VCaP (cell line): ENCODE results near the gene PPP2R2C.
A peak's percentile ranks its signal among the peaks of the same experiment; 100 is the strongest.

Experiments used
- H3K27ac ChIP-seq: fragments of 450-650 bp; 2 replicates; pipeline ENCODE4 v1.5.1; 2017
- TF ChIP-seq, protein P1 (sequence below): fragments of 450-650 bp; conservative IDR thresholded peaks from 2 replicates; pipeline ENCODE4 v1.5.1; 2017; ENCODE audit warnings: mild to moderate bottlenecking, moderate library complexity

The PPP2R2C gene

DNA sequence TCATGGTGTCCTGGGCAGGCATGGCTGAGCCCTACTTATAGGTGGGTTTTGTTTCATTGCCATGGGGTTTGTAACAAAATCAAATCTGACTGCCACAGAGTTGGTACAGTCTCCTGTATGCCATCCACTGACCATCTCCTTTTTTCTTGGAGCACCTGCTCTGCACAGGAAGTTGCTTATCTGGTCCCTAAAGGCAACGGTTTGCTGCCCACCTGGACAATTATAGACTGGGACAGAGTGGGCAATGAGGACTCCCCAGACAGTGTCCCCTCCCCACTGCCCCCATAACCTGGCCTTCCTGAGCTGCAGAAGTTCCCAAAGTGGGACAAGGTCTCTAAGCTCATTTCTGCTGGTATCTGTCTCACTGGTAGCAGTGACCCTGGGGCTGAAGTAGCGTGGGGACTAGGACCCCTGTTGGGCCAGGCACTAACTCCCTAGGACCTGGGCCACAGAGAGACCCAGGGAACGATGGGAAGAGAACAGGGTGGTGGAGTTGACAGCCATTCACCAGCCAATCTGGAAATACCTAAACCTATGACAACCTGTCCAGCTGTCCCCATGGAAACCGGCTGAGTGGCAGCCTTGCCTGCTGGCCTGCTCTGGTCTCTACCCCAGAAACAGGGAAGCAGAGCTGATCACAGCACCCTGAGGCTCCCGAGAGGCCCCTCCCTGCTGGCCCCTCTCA is 138.1 kb downstream of the PPP2R2C start:
- H3K27ac ChIP-seq = no peak overlapping the region
- TF ChIP-seq, protein P1, sequence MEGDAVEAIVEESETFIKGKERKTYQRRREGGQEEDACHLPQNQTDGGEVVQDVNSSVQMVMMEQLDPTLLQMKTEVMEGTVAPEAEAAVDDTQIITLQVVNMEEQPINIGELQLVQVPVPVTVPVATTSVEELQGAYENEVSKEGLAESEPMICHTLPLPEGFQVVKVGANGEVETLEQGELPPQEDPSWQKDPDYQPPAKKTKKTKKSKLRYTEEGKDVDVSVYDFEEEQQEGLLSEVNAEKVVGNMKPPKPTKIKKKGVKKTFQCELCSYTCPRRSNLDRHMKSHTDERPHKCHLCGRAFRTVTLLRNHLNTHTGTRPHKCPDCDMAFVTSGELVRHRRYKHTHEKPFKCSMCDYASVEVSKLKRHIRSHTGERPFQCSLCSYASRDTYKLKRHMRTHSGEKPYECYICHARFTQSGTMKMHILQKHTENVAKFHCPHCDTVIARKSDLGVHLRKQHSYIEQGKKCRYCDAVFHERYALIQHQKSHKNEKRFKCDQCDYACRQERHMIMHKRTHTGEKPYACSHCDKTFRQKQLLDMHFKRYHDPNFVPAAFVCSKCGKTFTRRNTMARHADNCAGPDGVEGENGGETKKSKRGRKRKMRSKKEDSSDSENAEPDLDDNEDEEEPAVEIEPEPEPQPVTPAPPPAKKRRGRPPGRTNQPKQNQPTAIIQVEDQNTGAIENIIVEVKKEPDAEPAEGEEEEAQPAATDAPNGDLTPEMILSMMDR = no peak; the same call in 1 of the 2 replicates

DNA sequence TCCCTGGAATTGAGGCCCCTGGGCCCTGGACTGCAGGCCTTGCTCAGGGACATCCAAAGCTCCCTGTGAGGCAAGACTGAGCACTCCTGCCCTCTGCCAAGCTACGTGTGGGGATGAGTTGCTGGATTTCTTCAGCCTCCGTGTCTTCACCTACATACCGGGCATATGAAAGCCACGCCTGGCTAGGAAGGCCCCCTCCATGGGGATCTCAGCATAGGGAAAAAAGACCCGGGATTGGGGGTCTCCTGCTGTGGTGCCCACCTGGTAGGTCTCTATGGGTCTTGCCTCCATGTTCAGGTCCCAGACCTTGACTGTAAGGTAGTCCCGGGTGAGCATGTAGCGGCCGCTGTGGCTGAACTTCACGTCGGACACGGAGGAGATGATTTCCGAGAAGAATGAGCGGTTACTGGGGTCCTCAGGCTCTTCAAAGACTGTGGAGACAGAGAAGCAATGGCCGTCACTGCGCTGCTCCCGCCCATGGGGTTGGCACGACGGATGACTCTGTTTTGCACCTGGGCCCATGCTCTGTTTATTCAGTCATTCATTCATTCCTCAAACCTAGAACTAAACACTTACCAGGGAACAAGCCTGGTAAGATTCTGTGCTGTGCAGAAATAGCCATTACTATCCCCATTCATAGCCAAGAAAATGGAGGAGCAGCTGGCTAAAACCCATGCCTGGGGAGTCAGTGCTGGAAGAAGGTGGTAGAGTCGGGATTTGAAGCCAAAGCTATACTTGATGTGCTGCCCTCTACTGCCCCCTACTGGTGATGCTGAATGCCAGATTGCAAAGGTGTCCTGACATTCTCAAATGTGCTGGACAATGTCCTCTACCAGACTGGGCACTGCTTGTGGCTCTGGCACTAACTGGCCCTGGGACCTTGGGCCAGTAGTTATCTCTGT is 138.9 kb downstream of the PPP2R2C start:
- no peak overlapping the region for H3K27ac ChIP-seq
- TF ChIP-seq, protein P1 = peak; percentile 54

DNA sequence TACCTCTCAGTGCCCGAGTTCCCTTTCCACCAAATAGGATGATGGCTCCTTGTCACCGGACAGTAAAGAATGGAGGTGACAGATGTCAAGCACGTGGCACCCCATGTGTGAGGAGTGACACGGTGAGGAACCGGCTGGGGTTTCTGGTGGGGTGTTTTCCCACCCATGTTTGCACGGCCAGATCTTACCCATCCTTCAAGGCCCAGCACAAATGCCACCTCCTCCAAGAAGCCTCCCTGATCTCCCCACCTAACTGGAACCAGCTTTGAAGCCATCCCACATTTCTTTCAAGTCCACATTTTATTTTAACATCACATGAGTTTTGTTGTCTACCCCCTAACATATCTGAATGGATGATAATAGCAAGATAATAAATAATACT is 139.8 kb downstream of the PPP2R2C start:
- TF ChIP-seq, protein P1 = no peak
- H3K27ac ChIP-seq = no peak overlapping the region

DNA sequence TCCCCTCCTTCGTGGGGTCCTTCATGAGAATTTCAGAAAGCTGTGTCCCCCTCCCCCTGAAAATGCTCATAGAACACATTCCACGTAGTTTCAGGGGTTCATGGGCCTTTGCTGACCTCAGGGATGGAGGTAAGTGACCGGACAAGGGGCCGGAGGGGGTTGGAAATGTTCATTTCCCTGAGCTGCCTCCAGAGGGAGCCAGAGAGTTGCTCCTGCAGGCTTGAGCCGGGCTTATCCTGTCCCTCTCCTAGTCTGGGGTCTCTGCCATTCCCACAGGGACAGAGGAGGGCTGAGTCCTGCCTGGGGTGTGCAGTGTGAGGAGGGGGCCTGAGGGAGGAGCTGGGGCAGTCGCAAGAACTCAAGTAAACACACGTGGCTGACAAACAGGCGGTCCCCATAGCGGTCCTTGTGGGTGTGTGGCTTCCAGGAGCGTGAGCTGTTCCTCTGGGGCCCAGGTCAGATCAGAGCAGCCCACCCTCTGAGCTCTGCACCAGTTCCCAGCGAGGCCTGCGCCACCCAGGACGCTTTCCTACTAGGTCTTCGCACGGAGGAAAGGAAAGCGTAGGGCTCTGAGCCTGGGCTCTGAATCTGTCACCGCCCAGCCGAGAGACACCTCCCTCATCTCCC is 140.3 kb downstream of the PPP2R2C start:
- H3K27ac ChIP-seq = no peak overlapping the region
- TF ChIP-seq, protein P1 = peak; percentile 91

DNA sequence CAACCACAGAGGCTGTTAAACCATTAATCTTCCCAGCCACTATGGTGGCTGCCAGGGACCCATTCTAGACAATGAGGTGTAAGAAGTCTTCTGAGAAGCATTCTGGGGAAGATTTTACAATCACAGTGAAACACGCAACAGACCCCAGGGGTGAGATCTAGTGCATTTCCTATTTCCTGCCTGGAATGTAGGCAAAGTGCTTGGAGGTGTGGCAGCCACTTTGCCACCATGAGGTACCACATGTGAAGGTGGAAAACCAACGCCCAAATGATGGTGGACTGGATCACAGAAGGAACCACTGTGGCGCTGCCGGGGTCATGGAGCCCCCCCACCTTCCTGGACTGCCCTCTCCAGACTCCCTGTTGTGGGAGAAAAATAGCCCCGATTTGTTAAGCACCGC is 140.9 kb downstream of the PPP2R2C start:
- H3K27ac ChIP-seq = no peak overlapping the region
- TF ChIP-seq, protein P1 = no peak

DNA sequence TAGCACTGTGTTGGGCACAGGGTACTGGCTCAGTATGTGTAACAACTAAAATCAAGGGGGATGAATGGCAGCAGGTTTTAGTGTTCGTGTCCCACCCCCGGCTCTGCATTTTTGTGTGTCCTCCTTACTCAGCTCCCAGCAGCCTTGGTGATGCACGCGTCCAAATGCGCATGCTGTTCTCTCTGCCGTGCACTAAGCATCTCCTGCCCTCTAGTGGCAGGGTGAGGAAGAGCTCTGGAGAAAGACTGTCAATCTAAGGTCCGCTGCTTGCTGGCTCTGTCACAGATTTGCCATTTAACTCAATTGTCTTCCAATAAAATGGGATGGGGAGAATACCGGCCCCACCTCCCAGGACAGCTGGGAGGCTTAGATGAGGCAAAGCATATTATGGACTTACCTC is 141.4 kb downstream of the PPP2R2C start:
- no peak overlapping the region for H3K27ac ChIP-seq
- TF ChIP-seq, protein P1 = peak; percentile 75

DNA sequence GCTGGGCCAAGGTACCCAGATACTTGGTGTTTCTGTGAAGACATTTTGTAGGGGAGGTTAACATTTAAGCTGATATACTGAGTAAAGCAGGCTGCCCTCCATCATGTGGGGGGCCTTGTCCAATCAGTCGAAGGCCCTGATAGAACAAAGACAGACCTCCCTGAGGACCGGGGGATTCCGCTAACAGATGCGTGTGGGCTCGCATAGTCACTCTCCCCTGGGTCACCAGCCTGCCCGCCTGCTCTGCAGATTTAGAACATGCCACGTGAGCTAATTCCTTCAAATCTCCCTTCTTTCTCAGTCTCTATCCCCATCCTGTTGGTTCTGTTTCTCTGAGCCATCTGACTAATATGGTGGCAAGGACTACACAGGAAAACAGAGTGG is 142.0 kb downstream of the PPP2R2C start:
- TF ChIP-seq, protein P1 = no peak
- H3K27ac ChIP-seq = no peak overlapping the region
